NCI-H146 (cell line): ENCODE measurements around the gene DDX56.
A peak's percentile ranks its signal among the peaks of the same experiment; 100 is the strongest.

Source experiments
- DNase-seq: peaks from one replicate; lab custom pipeline; 2025; lab: John Stamatoyannopoulos, UW

The DDX56 gene

GRCh38 chr7:44534501-44534900, 39.2 kb downstream of the DDX56 start:
- DNase-seq, result peak; percentile 69

GRCh38 chr7:44534087-44534486, 39.6 kb downstream of the DDX56 start:
- no peak for DNase-seq

GRCh38 chr7:44533301-44534055, 40.2 kb downstream of the DDX56 start:
- DNase-seq, result no peak

GRCh38 chr7:44531421-44532380, 42.0 kb downstream of the DDX56 start:
- DNase-seq, result no peak

GRCh38 chr7:44530990-44531389, 42.7 kb downstream of the DDX56 start:
- no peak for DNase-seq

GRCh38 chr7:44524811-44525388, 48.8 kb downstream of the DDX56 start:
- DNase-seq, result no peak

- no peak for DNase-seq
Measured at GRCh38 chr7:44522315-44522714, 51.4 kb downstream of the DDX56 start.

- no peak for DNase-seq
Measured at GRCh38 chr7:44521347-44522095, 52.2 kb downstream of the DDX56 start.

GRCh38 chr7:44520574-44520973, 53.1 kb downstream of the DDX56 start:
- no peak for DNase-seq

- no peak for DNase-seq
Measured at GRCh38 chr7:44519546-44519945, 54.2 kb downstream of the DDX56 start.

- DNase-seq, result no peak
Measured at GRCh38 chr7:44518761-44519160, 54.9 kb downstream of the DDX56 start.

GRCh38 chr7:44517175-44517574, 56.5 kb downstream of the DDX56 start:
- no peak for DNase-seq
